Smooth muscle cell (in vitro differentiated cells): ENCODE measurements around the gene GNAO1. TPM values are rescaled to one million over a fixed set of nuclear protein-coding genes. Genes with fewer than 3 reads are reported as not detected.

ENCODE experiments used
- DNase-seq: peaks from one replicate; lab custom pipeline; 2025; ENCODE audit not compliant: unreplicated experiment; lab: John Stamatoyannopoulos, UW
- H2AFZ ChIP-seq: fragments of 200-600 bp; sonication (generic); 2 replicates; pipeline ENCODE4 v1.6.0; 2016; ENCODE audit warnings: antibody characterized with exemption, low read depth, mild to moderate bottlenecking
- H3F3A ChIP-seq: fragments of 200-600 bp; sonication (generic); 2 replicates; pipeline ENCODE4 v1.6.0; 2017; ENCODE audit warnings: antibody characterized with exemption, low read depth
- H3K27ac ChIP-seq: fragments of 200-600 bp; sonication (generic); 2 replicates; pipeline ENCODE4 v1.5.1; 2016; ENCODE audit warnings: low read depth, mild to moderate bottlenecking
- H3K27me3 ChIP-seq: fragments of 200-600 bp; sonication (generic); 2 replicates; pipeline ENCODE4 v1.6.1; 2016; ENCODE audit warnings: low read depth, mild to moderate bottlenecking
- H3K36me3 ChIP-seq: fragments of 200-600 bp; sonication (generic); 2 replicates; pipeline ENCODE4 v1.5.1; 2016; ENCODE audit warnings: low read depth
- H3K4me1 ChIP-seq: fragments of 200-600 bp; sonication (generic); 2 replicates; pipeline ENCODE4 v1.5.1; 2016; ENCODE audit warnings: low read depth
- H3K4me2 ChIP-seq: fragments of 200-600 bp; sonication (generic); 2 replicates; pipeline ENCODE4 v1.6.0; 2016; ENCODE audit warnings: mild to moderate bottlenecking
- H3K4me3 ChIP-seq: fragments of 200-600 bp; sonication (generic); 2 replicates; pipeline ENCODE4 v1.5.1; 2016; ENCODE audit warnings: mild to moderate bottlenecking
- H3K79me2 ChIP-seq: fragments of 200-600 bp; sonication (generic); 2 replicates; pipeline ENCODE4 v1.6.0; 2016; ENCODE audit warnings: low read depth, mild to moderate bottlenecking
- H3K9ac ChIP-seq: fragments of 200-600 bp; sonication (generic); 2 replicates; pipeline ENCODE4 v1.6.0; 2016; ENCODE audit warnings: low read depth
- H3K9me3 ChIP-seq: fragments of 200-600 bp; sonication (generic); replicated peaks from 2 replicates; pipeline ENCODE4 v1.5.1; 2016; ENCODE audit warnings: low read depth
- H4K20me1 ChIP-seq: fragments of 200-600 bp; sonication (generic); 2 replicates; pipeline ENCODE4 v1.6.0; 2016; ENCODE audit warnings: low read depth
- CTCF ChIP-seq: fragments of 200-600 bp; sonication (generic); IDR thresholded peaks from 2 replicates; pipeline ENCODE4 v1.5.1; 2017; ENCODE audit warnings: borderline replicate concordance, mild to moderate bottlenecking, antibody characterized with exemption; ENCODE audit not compliant: insufficient read depth, poor library complexity, severe bottlenecking
- WGBS: methylation state at CpG from one replicate; pipeline ENCODE4 v1.1.7; 2016; ENCODE audit warnings: low lambda C conversion rate; 5-methylcytosine and 5-hydroxymethylcytosine counted together
- polyA plus RNA-seq: library from polyadenylated mRNA; unstranded; fragments of >200 nt; fragmentation: Nextera tagmentation; extraction: Ambion mirVana; gene quantifications from 2 replicates; pipeline ENCODE4 v1.2.1, GENCODE V29; 2016
- total RNA-seq: library from RNA; depleted of rRNA; stranded (reverse); fragments of >200 nt; gene quantifications from 2 replicates; pipeline ENCODE4 v1.2.3, GENCODE V29; 2014

GNAO1 gene
- total and polyA plus RNA-seq, 2 experiments from 2014 or later = 1.7 to 3.7 TPM

- peaks cover 32% of the 10 kb centered on the region for H3K36me3 ChIP-seq
- H3K27me3 ChIP-seq = no peaks in the 10 kb centered on the region
- no peaks in the 10 kb centered on the region for H3K4me1 ChIP-seq
- H3K27ac ChIP-seq = no peak overlapping the region
- 100% methylated on average over 4 of the region's 4 CpGs for WGBS
- no peak overlapping the region for H3K4me2 ChIP-seq
- peaks cover 19% of the 10 kb centered on the region for H3K9me3 ChIP-seq
- no peaks in the 10 kb centered on the region for H3F3A ChIP-seq
- DNase-seq = no peak
- no peaks in the 10 kb centered on the region for H4K20me1 ChIP-seq
- no peak overlapping the region for H3K9ac ChIP-seq
- no peak overlapping the region for H3K4me3 ChIP-seq
- H2AFZ ChIP-seq = no peak overlapping the region
- TF ChIP-seq CTCF = no peak
- no peaks in the 10 kb centered on the region for H3K79me2 ChIP-seq
Measured at GRCh38 chr16:56382459-56382858, 191.2 kb downstream of the GNAO1 start.

DNA sequence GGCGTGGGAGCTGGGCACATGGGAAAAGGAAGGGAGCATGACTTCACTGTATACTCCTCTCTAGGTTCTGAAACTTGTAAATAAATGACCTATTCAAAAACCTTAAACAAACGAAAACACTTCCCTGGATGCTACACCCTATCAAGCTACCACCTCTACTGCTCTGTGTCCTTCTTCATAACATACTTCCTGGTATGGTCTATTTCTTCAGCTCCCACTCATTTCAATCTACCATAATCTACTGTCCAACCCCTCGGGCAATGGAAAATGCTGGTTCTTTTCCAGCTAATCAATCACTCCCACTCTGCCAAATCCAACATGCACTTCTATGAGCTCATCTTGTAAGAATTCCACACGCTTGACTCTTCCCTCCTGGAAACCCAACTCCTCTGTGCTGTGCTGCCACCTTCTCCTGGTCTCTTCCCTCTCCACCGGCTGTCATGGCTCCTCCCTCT, 191.6 kb downstream of the GNAO1 start:
- Histone ChIP-seq H3K4me3 (no peak overlapping the region), H2AFZ (no peak overlapping the region), H3K36me3 (peaks cover 35% of the 10 kb centered on the region), H3K4me2 (no peak overlapping the region), H3K27me3 (no peaks in the 10 kb centered on the region), H3K9me3 (peaks cover 19% of the 10 kb centered on the region), H3K4me1 (no peaks in the 10 kb centered on the region), H3K79me2 (no peaks in the 10 kb centered on the region), H3K27ac (no peak overlapping the region), H4K20me1 (no peaks in the 10 kb centered on the region), H3F3A (no peaks in the 10 kb centered on the region), H3K9ac (no peak overlapping the region)
- no peak for TF ChIP-seq CTCF
- WGBS = 74% methylated on average over 5 of the region's 5 CpGs
- DNase-seq = no peak

GRCh38 chr16:56384074-56384721, 192.9 kb downstream of the GNAO1 start:
- TF ChIP-seq CTCF = no peak
- H3K36me3 ChIP-seq = peaks cover 35% of the 10 kb centered on the region
- DNase-seq = no peak
- H3K27ac ChIP-seq = no peak overlapping the region
- no peaks in the 10 kb centered on the region for H3K79me2 ChIP-seq
- peaks cover 19% of the 10 kb centered on the region for H3K9me3 ChIP-seq
- no peak overlapping the region for H3K4me3 ChIP-seq
- 96% methylated on average over 4 of the region's 4 CpGs for WGBS
- no peaks in the 10 kb centered on the region for H4K20me1 ChIP-seq
- H2AFZ ChIP-seq = no peak overlapping the region
- no peaks in the 10 kb centered on the region for H3K4me1 ChIP-seq
- H3K4me2 ChIP-seq = no peak overlapping the region
- H3K9ac ChIP-seq = no peak overlapping the region
- no peaks in the 10 kb centered on the region for H3F3A ChIP-seq
- H3K27me3 ChIP-seq = no peaks in the 10 kb centered on the region

DNA sequence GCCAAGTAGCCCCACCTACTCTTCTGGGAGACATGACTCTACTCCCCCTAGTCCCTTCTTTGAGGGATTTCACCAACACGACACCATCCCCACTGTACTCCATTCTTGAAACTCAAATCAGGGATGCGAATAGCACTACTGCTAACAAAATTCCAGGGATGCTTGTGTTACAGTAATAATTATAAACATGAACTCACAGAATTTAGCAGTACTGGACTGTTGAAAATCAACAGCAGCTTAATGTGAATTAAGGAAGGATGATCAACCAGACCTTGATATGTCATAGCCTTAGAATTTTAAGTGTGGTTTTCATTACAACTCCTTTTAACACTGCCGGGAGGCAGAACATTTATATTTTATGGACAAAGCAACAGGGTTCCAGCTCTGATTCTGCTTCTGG, 196.1 kb downstream of the GNAO1 start:
- H3K4me1 ChIP-seq = no peaks in the 10 kb centered on the region
- H3K9me3 ChIP-seq = no peaks in the 10 kb centered on the region
- WGBS = 96% methylated on average over 3 of the region's 3 CpGs
- no peaks in the 10 kb centered on the region for H3F3A ChIP-seq
- H4K20me1 ChIP-seq = peaks cover 8% of the 10 kb centered on the region
- no peak overlapping the region for H3K9ac ChIP-seq
- no peaks in the 10 kb centered on the region for H3K27me3 ChIP-seq
- no peak overlapping the region for H3K27ac ChIP-seq
- peaks cover 19% of the 10 kb centered on the region for H3K36me3 ChIP-seq
- peaks cover 9% of the 10 kb centered on the region for H3K79me2 ChIP-seq
- no peak overlapping the region for H2AFZ ChIP-seq
- TF ChIP-seq CTCF = no peak
- H3K4me2 ChIP-seq = no peak overlapping the region
- no peak overlapping the region for H3K4me3 ChIP-seq
- no peak for DNase-seq
